Esophagus squamous epithelium (tissue), 4 donors: ENCODE data around the gene STARD7.

Experiments used
- POLR2A ChIP-seq, 4 donors: fragments of 450-650 bp; IDR thresholded peaks; one replicate each; pipeline ENCODE4 v1.6.1; 2017; ENCODE audit warnings: antibody characterized with exemption in 4 of 4, mild to moderate bottlenecking in 4 of 4, moderate library complexity in 3 of 4
- TF ChIP-seq, protein P1 (sequence below), 6 experiments: fragments of 450-650 bp in 4 of 6; fragments of 200-600 bp in 2 of 6; sonication (generic) in 2 of 6; IDR thresholded peaks; one replicate each; pipeline ENCODE4 v1.5.1; 2016 to 2019; ENCODE audit warnings: antibody characterized with exemption in 6 of 6, mild to moderate bottlenecking in 4 of 6, moderate library complexity in 4 of 6

- TF ChIP-seq, protein P1, sequence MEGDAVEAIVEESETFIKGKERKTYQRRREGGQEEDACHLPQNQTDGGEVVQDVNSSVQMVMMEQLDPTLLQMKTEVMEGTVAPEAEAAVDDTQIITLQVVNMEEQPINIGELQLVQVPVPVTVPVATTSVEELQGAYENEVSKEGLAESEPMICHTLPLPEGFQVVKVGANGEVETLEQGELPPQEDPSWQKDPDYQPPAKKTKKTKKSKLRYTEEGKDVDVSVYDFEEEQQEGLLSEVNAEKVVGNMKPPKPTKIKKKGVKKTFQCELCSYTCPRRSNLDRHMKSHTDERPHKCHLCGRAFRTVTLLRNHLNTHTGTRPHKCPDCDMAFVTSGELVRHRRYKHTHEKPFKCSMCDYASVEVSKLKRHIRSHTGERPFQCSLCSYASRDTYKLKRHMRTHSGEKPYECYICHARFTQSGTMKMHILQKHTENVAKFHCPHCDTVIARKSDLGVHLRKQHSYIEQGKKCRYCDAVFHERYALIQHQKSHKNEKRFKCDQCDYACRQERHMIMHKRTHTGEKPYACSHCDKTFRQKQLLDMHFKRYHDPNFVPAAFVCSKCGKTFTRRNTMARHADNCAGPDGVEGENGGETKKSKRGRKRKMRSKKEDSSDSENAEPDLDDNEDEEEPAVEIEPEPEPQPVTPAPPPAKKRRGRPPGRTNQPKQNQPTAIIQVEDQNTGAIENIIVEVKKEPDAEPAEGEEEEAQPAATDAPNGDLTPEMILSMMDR (IDR thresholded peaks at IDR 0.05): no peak
- no peak for TF ChIP-seq POLR2A (IDR thresholded peaks at IDR 0.05)
Measured at GRCh38 chr2:96185516-96185915, 23.1 kb downstream of the STARD7 start.
